IPS-18c (cell line): ENCODE measurements around the gene LRRTM3.

Experiments
- H3K4me3 ChIP-seq: 2 replicates; pipeline ENCODE4 v1.7.0; 2013; ENCODE audit warnings: low read depth, mild to moderate bottlenecking, low read length, moderate library complexity; ENCODE audit not compliant: insufficient read depth
- H3K9me3 ChIP-seq: one replicate; pipeline ENCODE4 v1.6.1; 2013; ENCODE audit warnings: mild to moderate bottlenecking, low read length, moderate library complexity; ENCODE audit not compliant: control insufficient read depth, insufficient read depth

Gene LRRTM3

GRCh38 chr10:67144530-67144929 lies 218.7 kb downstream of the LRRTM3 start:
- Histone ChIP-seq H3K4me3 (no peak overlapping the region), H3K9me3 (no peaks in the 10 kb centered on the region)
